GM19035 (cell line): Measurements from ENCODE around the gene ADGRL3.

ENCODE experiments used
- ATAC-seq: cut with Tn5 transposase; IDR thresholded peaks from one replicate; pipeline ENCODE4 v1.9.1; 2021; ENCODE audit not compliant: unreplicated experiment

Gene ADGRL3

DNA sequence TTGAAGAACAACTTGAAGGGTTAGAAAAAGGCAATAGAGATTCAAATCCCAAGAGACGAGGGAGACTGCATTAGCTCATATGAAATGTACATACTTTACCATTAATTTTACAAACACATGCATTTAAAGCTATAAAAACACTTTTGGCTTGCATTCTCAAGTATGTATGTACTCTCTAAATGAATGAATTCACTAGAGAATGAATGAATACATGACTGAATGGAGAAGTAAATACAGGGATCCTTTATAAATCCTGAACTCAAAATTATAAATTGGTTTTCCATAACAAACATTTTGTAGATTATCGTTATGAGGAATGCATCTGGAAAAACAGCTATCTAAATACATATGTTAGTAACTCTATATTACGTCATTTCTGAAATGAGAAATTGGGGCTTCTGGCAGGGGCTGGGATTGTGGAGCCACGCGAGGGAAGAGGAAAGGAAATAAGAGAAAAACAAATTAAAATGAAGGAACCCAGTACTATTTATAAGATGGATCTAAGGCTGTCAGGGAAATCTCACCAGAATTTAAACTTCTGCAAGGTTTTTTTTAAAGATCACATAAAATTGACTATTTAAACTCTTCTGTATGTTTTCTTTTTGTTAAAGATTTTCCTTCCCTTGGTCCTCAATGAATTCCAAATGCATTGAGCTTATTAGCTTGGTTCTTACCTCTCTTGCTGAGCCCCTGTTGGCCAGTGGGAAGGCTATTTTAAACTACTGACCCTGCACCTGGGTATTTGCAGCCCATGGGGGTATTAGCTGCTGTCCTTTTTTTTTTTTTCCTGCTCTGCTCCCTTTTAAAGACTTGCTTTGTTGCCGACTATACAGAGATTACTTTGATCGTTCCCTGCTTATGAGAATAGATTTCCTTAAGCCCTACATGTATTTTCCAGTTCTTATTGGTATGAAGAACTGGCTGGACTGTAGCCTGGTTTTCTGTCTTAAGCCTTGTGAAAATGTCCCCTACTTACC lies 207.8 kb downstream of the ADGRL3 start:
- no peak for ATAC-seq

- ATAC-seq: no peak
Measured at GRCh38 chr4:61408861-61409260, 208.7 kb downstream of the ADGRL3 start.

- no peak for ATAC-seq
Measured at GRCh38 chr4:61411241-61411640, 211.1 kb downstream of the ADGRL3 start.

DNA sequence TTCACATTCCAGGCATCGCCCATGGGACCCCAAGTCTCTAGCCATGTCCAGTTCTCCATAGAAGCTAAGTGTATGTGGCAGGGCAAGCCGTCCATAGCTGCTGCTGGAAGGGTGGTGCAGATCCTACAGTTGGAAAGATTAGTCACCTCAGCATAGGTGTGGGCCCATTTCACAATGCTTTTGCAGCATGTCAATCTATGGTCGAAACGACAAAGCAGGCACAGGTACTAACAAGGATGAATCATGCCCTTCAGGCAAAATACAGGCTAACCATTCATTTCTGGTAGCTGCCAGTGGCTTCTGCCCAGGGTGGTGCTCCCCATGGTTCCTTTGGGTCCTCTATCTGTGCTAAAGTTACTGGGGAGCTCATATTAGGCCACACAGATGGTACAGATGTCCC lies 225.2 kb downstream of the ADGRL3 start:
- ATAC-seq: no peak

- no peak for ATAC-seq
Measured at GRCh38 chr4:61426229-61426628, 226.1 kb downstream of the ADGRL3 start.

DNA sequence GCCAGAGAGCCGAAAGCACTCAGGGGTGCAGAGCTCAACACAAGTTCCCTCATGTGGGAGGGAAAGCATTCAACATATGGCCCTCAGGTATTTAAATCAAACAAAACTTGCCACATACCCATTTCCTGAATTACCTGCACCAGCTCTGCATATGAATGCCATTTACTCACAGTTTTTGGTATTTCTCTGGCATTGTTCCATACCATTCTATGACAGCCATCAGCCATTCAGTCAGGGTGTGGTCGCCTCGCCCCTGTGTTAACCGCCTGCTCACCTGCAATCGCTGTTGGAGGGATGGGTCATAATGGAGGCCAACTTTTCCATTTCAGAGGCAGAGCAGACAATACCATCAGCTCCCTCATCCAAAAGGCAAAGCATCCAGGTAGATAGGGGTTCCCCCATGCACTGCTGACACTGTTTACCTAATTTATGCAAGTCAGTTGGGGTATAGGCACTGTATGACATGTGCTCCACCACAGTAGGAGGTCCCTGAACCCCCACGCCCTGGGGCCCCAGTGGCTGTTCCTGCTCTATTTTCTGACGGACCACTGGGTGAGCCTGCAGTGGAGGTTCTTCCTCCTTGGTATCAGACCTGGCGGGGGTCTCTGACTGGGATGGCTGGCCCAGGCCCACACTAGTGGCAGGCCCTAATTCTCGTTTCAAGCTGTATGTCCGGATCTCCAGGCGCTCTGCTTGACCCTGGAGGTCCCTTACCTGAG lies 227.1 kb downstream of the ADGRL3 start:
- ATAC-seq: no peak

- ATAC-seq: no peak
Measured at GRCh38 chr4:61427818-61428495, 227.8 kb downstream of the ADGRL3 start.

- no peak for ATAC-seq
Measured at GRCh38 chr4:61428950-61429349, 228.8 kb downstream of the ADGRL3 start.

DNA sequence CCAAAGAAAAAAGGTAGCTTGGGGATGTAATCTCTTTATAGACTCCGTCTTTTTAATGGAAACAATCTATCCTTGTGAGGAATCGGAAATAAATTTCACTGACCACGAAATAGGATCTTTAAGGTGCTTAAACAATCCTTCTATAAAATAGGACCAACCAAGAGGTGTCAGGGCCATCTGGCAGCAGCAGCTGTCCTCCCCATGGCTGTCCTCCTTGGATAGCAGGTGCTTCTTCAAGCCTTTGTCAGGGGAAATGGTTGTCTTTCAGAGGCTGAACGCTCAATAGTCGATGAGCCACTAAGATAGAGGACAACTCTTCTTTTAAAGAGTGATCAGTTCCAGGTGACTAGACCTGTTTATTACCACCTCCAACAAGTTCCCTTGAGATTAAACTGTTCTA lies 231.0 kb downstream of the ADGRL3 start:
- ATAC-seq: no peak

DNA sequence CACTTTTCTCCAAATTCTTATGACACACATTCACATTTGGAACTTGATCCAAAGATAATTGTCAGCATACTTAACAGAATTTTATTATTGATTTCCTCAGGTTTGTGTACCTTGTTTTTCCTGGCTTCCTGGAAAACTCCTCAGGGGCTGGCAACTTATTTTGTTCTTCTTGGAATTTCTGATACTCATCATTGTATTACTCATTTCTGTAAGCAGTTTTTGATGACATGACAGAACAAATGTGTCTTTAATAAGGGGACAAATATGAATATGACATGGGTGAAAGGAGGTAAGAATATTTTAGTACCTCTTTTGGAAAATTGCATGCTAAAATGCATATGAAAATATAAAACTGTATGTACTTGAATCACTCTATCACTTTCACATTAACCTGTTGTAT lies 237.8 kb downstream of the ADGRL3 start:
- no peak for ATAC-seq

DNA sequence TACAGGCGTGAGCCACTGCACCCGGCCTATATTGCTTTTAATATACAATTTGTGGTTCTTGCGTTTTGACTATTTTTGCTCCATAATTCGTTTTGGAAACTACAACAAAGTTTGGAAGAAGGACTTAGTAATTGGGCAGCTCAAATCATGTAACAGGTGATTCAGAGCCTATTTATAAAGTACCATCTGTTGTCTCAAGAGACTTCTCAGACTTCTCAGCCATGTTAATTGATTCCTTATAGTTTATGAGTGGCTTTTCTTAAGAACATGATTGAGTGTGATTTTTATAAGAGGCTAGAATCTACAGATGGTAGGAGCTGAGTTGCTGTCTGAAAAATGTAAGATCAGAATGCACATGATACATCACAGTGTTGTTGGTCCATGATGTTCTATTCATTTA lies 240.2 kb downstream of the ADGRL3 start:
- ATAC-seq: no peak

- no peak for ATAC-seq
Measured at GRCh38 chr4:61442936-61443335, 242.8 kb downstream of the ADGRL3 start.

DNA sequence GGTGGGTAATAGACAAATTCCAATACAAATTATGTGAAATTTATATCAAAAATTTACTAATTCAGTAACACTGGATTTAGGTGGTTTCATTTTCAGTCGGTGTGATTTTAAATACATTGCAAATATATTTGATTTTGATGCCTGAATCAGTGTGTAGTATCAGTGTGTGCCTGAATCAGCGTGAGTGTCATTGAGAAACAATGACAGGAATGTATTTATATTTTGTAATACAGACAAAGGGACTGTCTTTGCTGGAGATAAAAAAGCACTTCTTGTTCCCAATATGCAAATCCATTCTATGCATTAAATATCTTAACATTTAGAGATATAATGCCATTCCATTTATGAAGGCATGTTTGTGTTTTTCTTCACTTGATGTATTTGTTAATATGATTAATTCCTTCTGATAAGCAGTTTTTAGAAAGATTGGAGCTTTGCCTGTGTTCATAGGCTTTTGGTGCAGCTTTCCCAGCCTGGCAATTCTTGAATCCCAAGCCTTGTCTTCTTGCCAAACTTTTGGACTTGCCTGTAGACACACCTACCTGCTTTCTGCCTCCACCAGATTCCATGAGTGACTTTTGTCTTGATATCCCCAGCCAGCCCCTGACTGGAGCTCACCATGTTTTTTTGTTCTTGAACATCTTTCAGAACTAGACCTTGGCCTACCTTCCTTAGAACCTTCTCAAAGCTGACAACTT lies 243.8 kb downstream of the ADGRL3 start:
- no peak for ATAC-seq

DNA sequence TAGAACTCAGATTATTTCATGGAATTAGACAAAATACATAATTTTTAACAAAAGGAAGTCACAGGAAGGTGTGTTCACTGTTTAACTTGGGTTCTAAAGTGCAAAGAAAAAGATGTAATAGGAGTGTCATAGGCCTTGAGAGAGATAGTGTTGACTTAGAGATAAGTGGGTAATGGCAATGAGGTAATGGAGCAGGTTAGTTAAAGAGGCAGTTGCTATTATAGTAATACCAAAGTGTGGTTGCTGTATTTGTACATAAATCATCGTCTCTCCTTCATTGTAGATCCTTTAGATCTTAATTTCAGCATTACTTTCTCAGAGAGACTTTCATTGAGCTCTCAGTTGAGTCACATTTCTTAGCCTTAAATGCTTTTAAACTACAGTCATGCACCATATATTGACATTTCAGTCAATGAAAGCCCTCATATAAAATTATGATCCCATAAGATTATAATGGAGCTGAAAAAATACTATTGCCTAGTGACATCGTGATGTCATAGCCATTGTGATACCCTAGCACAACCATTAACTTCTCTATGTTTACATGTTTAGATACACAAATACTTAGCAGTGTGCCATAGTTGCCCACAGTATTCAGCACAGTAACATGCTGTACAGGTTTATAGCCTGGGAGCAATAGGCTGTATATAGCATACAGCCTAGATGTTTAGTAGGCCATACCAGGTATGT lies 245.4 kb downstream of the ADGRL3 start:
- ATAC-seq: no peak

- no peak for ATAC-seq
Measured at GRCh38 chr4:61446941-61447340, 246.8 kb downstream of the ADGRL3 start.

GRCh38 chr4:61447918-61448317 lies 247.8 kb downstream of the ADGRL3 start:
- no peak for ATAC-seq

DNA sequence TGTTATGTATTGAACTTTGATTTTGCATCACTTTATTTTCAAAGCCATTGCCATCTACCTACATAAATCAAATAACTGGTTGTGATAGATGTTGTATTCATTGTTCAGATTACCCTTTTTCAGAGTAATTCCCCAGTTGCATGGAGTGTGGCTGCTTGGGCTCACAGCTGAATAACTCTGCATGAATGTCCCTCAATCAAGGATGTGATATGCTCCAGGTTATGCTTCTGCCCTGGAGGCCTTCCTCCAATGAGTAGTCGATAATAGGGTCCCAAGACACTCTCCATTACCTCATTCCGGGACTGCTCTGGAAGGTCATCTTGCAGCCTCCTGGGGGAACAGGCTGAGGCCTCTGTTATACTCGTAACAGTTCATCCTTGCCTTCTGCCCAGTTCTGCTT lies 251.8 kb downstream of the ADGRL3 start:
- no peak for ATAC-seq

DNA sequence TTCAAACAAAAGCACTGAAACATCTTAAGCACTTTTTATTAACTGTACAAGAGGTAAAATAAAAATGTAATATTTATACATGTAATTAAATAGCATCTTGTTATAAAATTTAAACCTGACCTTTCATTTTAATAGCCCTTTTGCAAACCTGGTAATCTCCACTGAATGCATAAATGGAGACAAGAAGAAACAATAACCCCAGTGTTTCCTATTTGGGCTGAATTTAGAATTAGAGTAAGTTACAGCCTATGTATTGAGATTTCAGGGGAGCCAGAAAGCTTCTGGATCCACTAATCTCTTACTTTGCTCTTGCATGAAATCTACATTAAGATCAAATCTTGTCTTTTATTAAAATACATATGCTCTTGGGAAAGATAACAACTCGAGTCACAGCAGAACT lies 261.8 kb downstream of the ADGRL3 start:
- no peak for ATAC-seq

DNA sequence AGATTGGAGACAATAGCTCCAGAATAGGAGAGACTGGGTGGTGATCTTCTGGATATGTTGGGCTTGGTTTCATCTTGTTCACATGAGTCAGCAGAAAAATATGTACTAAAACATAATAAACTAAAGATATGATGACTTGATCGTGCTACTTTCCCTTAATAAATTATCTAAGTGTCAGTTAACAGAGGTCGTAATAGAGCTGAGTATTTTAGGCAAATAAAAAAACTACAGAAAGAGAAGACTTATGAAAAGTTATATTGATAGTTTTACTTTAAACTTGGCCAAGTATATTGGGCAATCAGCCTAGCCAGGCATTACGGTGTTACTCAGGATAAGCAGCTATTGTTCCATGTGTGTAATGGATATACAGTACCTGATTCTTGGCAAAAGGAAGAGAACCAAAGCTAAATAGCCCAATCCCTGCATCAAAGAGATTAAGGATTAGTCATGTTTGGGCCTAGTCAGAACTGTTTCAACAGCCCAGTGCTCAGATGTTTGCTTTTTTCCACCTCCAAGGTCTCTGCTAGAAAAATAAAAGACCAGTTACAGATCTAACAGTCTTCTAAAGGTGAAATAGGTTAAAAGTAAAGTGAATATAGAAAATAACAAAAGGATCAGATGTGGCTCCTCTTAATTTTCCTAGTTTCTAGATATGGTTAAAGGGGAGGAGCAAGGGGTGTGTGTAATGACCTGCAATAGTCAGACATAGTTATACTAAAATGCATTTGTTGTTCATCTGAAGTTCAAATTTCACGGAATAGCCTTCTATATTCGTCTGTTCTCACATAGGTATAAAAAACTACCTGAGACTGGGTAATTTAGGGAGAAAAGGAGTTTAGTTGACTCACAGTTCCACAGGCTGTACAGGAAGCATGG lies 262.6 kb downstream of the ADGRL3 start:
- no peak for ATAC-seq
